CD4-positive, alpha-beta T cell treated with Interleukin-4 for 4 hours (primary cell): Measurements from ENCODE around the gene EDDM3A.
A peak's percentile ranks its signal among the peaks of the same experiment; 100 is the strongest.
"Not testable (repeated sequence)": the region's sequence is repeated elsewhere in the genome, so short reads cannot be mapped to it uniquely, and the experiment has no call there.

ENCODE experiments used
- DNase-seq: peaks from one replicate; pipeline ENCODE4 v3.0.0-alpha.2; 2020

The EDDM3A gene

GRCh38 chr14:20733684-20734429 is 11.8 kb upstream of the EDDM3A start:
- DNase-seq: no peak

DNA sequence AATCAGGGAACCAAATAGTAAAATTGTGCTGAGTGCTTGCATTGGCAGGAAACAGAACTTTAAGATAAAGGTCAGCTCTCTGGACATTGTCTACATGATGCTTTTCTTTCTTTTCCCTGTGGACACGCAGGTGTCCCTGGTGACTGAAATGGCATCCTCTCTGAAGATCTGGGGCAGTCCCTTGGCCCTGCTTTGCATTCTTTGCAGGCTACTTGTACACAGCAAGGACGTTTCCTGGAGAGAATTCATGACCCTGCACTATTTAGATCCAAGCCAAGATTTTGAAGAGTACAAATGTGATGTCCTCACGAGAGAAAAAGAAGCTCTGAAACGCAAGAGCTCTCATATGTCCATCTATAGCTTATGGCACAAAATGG is 11.3 kb upstream of the EDDM3A start:
- DNase-seq: no peak

DNA sequence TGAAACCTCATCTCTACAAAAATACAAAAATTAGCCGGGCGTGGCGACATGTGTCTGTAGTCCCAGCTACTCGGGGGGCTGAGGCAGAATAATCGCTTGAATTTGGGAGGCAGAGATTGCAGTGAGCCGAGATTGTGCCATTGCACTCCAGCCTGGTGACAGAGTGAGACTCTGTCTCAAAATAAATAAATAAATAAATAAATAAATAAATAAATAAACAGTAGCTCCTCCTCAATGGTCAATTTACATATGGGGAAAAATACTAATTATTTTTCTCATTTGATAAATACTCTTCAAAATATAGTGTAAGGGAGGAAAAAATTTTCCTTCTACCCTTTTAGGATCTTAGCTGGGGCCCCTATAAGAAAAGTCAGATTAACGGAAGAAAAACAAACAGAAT is 7.4 kb upstream of the EDDM3A start:
- not testable (repeated sequence) for DNase-seq

DNA sequence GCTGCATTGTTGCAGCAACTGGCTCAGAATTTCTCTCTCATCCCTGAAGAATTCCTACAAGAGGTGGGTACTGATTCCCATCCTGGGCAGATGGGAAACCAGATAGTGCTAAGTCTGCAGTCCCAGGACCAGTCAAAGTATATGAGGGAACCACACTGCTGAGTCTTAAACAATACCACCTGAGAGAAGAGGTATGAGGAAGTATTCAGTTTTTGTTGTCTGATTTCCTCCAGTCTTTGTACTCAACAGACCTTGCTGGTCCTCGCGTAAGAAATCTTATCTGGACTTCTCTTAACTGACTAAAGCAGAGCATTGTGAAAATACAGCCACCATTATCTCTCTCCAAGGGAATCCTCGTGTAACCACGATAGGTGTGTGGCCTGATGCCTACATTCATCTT is 3.6 kb upstream of the EDDM3A start:
- DNase-seq: no peak

GRCh38 chr14:20743556-20743955 is 2.1 kb upstream of the EDDM3A start:
- no peak for DNase-seq

DNA sequence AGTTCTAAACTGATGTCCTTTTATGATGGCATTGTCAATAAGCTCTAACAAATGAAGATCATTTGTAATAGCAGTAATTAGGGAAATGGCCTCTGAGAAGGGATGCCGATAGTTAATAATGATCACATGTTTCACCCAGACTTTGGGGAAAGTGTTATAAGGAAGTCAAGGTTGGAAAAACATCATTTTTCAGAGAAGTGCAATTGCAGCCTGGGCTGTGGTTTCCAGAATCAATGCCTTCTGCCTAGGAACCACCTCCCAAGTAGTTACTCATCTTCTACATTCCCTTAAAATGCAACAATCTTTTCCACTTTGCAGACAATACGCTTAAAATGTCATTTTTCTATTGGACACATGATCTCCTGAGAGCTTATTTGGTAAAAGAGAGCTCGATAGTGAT is 879 bp downstream of the EDDM3A start:
- no peak for DNase-seq

DNA sequence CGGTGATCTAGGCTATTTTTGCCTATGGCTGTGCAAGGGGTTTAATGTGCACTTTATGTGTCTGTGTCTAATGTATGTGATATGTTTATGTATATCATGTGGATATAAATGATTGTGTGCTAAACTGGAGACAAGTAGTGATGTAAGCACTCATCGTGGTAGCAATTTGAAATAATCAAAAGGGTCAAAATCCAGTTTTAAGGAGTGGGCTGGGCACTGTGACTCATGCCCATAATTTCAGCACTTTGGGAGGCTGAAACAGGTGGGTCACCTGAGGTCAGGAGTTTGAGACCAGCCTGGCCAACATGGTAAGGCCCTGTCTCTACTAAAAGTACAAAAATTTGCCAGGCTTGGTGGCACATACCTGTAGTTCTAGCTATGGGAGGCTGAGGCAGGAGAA is 2.8 kb downstream of the EDDM3A start:
- DNase-seq: no peak

- no peak for DNase-seq
Measured at GRCh38 chr14:20750194-20750593, 4.5 kb downstream of the EDDM3A start.

- DNase-seq: no peak
Measured at GRCh38 chr14:20751963-20752562, 6.4 kb downstream of the EDDM3A start.

- no peak for DNase-seq
Measured at GRCh38 chr14:20754308-20754707, 8.6 kb downstream of the EDDM3A start.

GRCh38 chr14:20755037-20755436 is 9.3 kb downstream of the EDDM3A start:
- DNase-seq: no peak

DNA sequence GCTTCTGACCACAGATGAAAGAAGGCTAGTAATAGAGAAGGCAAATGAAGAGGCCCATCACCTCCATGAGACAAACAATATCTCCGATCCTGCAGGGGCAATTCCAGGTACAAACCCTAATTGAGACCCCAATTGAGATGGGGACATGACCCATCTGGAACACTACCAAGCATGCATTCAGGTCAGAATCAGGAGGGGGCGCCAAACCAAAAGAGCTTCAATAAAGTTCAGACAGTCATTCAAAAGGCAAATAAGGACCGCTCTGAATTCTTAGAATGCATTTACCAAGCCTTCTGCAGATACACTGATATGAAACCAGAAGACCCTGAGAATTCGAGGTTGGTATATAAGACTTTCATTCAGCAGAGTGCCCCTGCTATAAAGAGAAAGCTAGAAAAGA is 12.3 kb downstream of the EDDM3A start:
- peak; percentile 34 for DNase-seq

- not testable (repeated sequence) for DNase-seq
Measured at GRCh38 chr14:20759465-20759864, 13.8 kb downstream of the EDDM3A start.

DNA sequence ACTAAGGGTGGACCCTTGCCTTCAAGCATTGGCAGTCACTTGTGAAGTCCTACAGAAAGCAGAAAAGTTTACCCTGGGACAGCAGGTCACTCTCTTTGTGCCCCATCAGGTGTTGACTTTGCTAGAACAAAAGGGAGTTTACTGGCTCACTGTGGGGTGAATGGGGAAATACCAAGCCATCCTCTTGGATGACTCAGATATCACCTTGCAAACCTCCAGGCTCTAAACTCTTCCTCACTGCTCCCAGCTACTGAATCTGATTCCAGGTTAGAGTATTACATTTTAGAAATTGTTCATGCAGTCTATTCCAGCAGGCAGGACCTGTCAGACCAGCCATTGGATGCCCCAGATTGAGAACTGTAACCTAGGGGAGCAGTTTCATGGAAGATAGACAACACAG is 15.3 kb downstream of the EDDM3A start:
- DNase-seq: no peak

- no peak for DNase-seq
Measured at GRCh38 chr14:20768593-20768892, 22.9 kb downstream of the EDDM3A start.

GRCh38 chr14:20769421-20769820 is 23.7 kb downstream of the EDDM3A start:
- DNase-seq: no peak

DNA sequence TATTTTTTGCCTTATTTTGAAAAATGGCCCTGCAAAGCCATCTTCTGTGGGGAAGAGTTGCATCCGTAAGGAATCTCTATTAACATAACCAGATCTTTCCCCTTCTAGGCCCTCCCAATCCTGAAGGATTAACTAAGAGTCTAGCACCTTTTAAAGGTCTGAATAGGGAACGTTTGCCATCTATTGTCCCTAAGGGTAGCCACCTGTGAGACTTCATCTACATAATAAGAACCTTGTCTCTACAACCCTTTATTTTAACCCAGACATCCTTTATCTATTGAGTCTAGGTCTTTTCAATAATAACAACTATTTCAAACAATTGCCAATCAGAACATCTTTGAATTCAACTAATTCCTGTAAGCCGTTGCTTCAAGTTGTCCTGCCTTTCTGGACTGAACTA is 27.0 kb downstream of the EDDM3A start:
- no peak for DNase-seq

GRCh38 chr14:20774258-20774824 is 28.7 kb downstream of the EDDM3A start:
- DNase-seq: no peak

DNA sequence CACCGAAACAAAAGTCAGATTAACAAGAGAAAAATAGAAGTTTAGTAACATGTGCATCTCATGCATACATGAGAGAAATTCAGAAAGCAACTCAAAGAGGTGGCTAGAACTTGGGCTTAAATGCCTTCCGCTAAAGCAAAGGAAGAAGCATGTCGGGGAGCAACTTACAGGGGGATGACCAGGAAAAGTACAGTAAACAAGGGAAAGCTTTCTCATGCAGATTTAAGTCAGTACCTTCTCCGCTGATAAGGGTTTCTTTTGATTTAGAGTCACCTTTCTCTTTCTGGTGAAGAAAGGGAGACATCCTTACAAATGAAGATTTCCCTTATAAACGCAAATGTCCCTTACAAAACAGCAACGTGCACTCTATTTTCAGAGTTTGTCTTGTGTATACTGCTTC is 29.4 kb downstream of the EDDM3A start:
- DNase-seq: no peak

GRCh38 chr14:20775901-20776300 is 30.2 kb downstream of the EDDM3A start:
- DNase-seq: no peak

DNA sequence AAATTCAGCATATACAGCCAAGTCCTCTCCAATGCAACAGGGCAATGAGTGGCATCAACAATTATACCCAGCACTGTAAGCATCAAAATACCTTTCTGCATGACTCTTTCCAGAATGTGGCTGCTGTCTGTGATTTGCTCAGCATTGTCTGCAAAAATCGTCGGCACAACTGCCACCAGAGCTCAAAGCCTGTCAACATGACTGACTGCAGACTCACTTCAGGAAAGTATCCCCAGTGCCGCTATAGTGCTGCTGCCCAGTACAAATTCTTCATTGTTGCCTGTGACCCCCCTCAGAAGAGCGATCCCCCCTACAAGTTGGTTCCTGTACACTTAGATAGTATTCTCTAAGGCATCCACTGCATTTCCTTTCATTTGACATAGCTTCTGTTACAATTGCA is 36.1 kb downstream of the EDDM3A start:
- no peak for DNase-seq

GRCh38 chr14:20782280-20782890 is 36.7 kb downstream of the EDDM3A start:
- DNase-seq: peak; percentile 38

GRCh38 chr14:20787025-20787424 is 41.3 kb downstream of the EDDM3A start:
- no peak for DNase-seq

DNA sequence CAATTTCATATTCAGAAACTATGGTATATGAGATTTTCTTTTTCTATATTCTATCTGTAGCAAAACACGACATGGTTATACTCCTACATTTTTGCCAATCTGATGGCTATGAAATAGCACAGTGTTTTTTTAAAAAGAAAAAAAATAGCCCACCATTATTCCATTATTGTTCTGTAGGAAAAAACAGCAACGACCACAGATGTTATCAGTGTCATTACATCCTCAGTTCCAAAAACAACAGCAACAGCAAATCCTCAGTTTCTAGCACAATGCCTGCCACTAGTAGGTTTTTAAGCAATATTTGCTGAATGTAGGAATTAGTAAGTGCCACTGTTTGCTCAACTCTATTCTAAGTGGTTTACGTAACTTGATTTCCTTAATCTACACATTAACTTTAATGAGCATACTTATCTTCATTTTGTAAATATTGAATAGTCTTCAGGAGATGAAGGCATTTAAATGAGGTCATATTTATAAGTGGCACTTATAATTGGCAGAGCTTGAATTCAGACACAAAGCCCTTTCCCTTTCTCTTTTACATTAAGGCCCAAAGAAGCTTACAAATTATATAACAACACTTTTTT is 43.6 kb downstream of the EDDM3A start:
- DNase-seq: no peak
